ENCODE results near the gene SCFD2. TPM values are rescaled to one million over a fixed set of nuclear protein-coding genes. Genes with fewer than 3 reads are reported as not detected.
A peak's percentile ranks its signal among the peaks of the same experiment; 100 is the strongest.

Gene SCFD2
- total RNA-seq, 1 experiment from 2014 or later = 18.3 TPM

DNA sequence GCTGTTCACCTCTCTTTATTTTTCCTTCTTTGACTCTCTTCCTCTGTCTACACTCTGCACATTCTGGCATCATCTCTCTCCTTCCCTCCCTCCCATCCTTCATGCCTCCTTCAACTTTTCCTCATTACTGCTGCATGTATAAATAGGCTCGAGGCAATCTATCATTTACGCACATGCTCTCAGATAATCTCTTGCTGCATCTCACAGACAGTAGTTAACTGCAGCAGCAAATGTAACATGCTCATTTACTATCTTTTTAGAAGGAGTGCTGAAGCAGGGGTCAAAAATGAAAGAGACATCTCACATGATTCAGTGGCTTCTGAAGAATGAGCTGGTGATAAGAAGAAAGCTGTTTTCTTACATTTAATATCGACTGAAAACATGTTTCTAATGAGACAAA is 376.0 kb downstream of the SCFD2 start:
- no peak for DNase-seq (ENCODE audit: low read depth)

DNA sequence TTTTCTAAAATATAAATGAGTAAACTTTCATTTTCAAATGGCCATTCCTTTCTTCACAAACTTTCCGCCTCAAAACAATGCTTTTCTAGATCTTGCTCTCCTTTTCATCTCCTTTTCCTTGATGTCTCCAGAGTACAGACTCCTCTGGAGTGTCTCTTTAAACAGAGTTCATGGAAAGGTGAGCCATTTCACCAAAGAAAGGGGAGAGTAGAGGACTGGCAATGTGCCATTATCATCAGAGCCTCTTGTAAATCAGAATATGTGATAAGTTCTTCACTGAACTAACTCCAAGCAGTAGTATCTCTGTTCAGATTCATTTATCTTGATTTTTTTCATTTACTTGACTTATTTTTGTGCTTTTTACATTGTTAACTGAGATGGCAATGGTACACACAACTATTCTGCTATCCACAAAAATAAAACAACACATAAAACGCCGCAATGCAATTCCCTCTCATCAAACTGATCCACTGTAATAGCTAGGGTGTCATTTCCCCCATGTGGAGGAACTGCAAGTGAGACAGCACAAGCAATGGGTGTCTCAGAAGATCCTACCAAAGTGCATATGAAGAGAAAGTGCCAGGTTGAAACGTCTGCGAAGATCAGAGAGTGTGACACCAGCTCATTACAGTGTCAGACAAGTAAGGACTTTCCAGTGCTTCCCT is 378.3 kb downstream of the SCFD2 start:
- no peak for DNase-seq (ENCODE audit: low read depth)

DNA sequence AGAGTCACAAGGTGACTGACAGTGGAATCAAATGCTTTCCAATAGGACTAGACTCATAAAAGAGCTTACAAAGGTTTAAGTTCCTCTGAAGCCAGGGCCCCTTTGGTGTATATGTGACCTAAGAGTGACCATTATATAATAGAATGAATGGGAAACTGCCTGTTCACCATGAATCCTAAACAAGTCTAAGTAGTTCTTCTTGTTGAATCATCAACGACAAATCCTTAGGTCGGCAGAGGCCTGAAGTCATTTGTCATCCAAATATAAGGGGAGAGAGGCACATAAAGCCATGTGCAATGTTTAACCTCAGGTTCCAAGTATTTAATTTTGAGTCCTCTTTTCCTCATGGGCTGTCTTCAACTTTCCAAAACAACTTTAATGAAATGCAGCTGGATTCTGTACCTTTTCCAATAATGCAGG is 381.4 kb downstream of the SCFD2 start:
- peak; percentile 15 for DNase-seq (ENCODE audit: low read depth)

DNA sequence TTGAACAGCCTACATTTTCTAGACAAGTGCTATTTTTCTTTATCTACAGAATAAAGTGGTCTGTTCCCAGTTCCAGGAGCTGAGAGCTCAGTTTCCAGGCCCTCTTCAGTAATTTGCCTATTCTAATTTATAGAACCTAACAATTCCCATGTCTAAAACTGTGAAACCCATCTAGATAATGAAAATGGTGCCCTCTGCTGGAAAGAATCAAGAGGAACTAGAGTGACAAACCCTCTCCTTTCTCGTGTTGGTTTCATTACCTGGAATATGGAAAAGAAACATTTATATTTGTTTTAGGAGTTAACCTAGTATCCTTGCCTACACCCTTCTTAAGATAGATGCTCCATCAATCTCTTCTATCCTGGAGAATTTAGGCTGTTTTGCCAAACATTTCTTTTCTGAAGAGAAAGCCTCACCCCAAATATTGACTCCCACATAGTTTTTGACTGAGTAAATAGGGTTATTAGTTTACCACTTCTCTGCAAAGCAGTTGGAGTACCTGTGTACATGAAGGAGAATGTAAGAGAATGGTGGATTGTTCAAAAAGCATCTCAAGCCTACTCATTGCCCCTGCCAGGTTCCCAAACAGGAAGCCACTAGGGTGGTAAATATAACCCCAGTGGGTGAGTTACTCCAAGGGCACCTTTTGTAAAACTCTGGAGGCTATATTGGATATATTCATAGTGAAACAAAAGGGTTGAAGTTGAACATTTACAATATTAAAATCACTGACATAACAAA is 382.1 kb downstream of the SCFD2 start:
- DNase-seq (ENCODE audit: low read depth) = peak; percentile 58

DNA sequence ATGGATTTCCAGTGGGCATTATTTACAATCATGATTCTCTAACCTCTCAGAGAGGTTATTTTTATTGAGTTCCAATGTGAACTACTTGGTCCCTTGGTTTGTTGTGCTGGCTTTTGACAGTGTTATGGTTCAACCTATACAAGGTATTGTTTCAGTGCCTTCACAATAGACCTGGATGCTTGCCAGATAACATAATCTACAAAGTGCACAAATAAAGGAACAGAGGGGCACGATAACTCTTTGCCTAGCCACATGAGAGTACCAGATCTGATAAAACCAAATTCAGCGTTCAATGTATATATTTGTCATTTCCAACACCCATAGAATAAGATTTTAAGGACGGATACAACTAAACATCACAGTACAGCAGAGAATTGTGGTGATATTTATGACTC is 382.9 kb downstream of the SCFD2 start:
- no peak for DNase-seq (ENCODE audit: low read depth)

DNA sequence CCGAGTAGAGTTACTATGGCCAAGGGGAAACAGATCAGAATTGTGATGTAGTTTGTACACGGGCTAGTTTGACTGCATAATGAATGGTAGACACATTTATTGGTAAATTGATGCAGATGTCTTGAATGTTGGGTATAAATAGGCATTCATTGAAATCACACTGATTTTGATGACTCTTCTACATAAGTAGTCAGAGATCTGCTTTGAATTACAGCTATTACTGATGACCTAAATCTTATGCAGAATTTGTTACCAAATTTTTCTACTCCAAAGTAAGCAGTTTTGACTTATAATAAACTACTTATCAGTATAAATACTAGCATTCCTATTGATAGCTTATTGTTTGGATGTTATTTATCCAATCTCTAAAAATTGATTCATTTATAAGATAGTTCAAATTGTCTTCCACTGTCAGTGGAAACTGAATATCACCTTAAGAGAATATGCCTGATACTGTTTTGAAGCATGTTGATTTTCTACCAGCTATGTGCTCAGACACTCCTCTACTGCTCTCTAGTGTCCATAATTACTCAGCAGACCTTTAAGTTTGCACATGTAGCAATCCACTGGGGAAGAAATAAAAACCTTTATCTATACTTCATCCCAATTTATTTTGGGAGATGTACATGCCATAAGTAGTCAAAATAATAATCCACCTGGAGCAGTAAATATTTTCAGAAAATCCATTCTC is 383.5 kb downstream of the SCFD2 start:
- peak; percentile 24 for DNase-seq (ENCODE audit: low read depth)

DNA sequence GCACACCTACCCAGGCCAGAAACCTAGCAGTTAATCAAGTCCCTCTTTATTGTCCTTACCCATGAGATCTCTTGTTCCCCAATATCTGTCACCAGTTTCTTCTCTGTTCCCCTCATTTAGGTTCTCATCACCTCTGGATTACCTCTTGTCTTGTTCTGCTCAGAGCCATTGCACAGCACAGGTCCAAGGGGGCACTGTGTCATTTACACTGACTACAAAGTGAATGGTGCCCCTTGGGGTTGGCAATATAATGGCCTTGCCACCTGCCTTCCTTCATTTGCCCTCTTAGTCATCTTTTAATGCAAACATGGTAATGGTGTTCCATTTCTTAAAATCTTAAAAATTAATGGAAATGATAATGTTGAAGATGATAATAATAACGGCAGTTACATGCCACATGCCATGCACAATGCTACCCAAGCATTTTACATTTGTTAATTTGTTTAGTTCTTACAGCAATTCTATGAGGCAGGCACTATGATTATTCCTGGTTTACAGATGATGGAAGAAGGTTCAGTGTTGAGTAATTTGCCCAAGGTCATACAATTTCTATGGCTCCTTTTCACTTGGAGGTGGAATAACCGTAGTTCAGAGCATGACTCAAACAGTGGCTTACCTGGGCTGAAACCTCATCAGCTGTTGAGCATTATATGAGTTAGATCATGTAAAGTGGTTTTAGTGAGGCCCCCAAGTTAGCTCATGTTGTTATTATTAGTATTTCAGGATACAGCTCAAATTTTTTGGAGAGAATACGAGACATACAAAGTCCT is 385.9 kb downstream of the SCFD2 start:
- no peak for DNase-seq (ENCODE audit: low read depth)

DNA sequence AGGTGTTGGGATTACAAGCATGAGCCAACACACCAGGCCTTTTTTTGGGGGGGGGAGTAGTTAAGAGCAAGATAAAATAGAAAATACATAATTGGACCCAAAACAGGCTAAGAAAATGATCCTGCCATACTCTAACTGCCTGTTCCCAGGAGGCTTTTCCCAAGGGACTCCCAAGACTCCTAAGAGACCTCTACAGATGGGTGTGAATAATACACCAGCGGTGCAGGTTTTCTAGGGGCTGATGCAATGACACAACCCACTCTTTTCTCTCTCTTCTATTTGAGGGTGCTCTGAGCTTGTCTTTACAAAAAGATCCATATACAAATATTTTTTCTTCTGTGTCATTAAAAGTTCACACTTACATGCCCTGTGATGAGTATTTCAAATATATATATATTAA is 386.8 kb downstream of the SCFD2 start:
- no peak for DNase-seq (ENCODE audit: low read depth)

DNA sequence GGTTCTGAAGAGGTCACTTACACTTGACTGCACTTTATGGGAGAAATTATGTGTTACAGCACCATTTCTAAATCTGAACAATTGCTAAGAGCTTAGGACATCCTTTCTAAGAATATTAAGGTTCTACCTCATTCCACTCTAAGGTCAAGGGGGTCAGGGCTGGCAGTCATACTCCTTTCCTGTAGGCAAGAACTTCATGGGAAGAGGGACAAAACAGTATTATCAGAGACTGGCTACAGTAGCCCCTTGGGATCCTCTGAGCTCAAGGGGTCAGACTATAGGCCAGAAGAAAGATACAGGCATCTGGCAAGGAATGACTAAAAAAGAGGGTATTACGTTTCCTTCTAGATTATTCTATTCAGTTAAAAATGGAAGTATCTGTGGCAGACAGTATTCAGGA is 388.6 kb downstream of the SCFD2 start:
- DNase-seq (ENCODE audit: low read depth) = no peak

DNA sequence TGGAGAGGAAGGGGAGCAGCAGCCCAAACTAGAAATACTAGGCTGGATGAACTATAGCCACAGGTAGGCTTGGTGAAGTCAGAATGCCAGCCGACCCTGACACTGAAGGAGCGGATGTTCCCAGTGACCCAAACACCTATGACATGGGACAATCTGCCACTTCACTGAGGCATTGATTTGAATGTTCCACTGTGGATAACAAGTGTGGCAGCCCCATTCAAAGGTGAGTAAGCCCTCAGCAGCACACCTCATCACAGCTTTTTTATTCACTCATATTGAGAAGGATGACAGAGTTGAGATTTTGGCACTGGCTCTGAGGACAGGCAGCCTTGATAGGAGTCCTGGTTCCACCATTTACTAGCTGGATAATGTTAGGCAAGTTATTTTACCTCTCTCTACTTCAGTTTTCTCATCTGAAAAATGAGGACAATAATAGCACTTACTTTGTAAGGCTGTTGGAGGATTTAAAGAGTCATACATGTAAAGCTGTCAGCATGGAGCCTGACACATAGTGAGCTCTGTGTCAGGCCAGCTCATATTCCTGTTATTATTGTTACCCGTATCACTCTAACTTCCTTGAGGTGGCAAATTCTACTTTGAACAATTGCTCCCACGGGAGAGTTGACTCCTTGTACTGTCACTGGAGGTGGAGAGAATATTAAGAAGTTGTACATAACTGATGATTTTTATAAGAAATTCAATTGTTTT is 389.2 kb downstream of the SCFD2 start:
- no peak for DNase-seq (ENCODE audit: low read depth)

DNA sequence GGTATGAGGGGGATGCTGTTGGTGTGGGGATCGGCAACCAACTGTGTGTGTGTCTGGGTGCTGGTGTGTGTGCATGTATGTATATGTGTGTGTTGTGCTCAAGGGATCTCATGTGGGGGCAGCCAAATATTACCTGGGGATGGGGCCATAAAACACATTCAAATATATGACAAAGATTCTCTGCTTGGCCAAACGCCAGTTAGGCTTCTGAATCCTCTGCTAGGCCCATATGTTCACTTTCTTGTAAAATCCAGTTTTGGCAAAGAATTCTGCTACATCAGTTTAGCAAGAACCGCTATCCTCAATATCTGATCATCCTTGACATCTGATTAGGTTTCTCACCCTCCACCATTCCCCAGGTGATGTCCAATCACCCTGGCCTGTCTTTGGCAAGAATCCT is 397.2 kb downstream of the SCFD2 start:
- no peak for DNase-seq (ENCODE audit: low read depth)

DNA sequence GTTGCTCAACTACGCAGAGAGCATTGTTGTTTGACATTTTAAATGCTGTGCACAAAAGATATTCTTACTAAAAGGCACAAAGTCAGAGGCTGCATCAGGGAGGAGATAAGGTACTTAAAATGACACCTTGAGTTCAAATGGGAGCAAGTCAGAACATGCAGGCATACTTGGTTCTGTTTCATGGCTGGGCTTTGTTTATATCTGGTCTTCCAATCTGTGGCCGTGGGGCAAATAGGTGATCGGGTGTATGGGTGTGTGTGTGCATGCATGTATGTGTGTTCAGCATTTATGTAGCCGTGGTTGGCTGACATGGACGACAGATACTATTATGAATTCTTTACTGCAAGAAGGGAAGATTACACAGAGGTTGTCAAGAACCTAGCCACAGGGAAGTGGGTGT is 397.6 kb downstream of the SCFD2 start:
- no peak for DNase-seq (ENCODE audit: low read depth)

DNA sequence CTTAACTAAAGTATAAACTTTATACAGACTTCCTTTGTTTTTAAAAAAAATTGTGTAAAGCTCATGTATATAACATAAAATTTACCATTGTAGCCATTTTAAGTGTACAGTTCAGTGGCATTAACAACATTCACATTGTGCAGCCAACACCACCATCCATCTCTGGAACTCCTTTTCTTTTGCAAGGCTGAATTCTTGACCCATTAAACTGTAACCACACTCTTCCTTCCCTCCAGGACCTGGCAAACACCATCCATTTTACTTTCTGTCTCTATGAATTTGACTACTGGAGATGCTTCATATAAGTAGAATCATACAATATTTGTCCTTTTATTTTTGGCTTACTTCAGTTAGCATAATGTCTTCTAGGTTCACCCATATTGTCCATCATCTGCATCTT is 399.1 kb downstream of the SCFD2 start:
- DNase-seq (ENCODE audit: low read depth) = no peak

DNA sequence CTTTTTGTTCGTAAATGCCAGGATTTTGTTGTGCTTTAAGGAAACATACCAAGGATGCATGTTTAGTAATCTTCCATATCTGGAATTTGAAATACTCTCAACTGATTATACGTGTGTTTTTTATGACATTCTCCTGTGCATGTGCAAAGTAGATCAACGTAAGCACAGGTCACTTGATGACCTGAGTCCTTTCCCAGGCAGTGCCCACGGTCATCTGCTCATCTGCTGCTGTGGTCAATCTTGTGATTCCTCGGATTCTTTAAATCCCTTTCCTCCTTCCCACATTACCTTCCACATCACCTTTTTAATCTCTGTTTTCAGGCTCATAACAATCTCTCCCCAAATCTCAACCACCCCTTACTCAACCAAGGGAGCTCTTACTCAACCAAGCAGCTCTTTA is 399.7 kb downstream of the SCFD2 start:
- no peak for DNase-seq (ENCODE audit: low read depth)

DNA sequence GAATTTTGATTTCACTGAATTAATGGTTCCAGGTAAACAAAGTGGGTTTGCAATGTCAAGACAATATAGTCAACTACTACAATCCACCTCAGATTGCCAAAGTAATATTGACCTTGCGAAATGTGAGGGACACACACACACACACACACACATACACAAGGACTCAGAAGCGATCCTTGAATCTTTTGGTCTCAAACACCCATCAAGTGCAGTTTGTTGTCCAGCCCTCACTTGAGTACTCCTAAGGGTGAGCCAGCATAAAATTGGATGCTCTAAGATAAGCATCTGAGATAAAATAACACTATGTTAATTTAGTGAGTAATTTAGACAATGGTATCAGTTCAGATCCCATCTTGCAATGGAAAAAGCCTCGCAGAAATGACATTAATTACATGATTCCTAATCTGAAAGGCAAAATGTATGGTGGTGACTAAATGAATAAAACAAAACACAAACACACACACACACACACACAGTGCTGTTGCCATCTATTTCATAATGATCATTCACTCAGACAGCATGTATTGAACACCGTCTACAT is 401.2 kb downstream of the SCFD2 start:
- no peak for DNase-seq (ENCODE audit: low read depth)

DNA sequence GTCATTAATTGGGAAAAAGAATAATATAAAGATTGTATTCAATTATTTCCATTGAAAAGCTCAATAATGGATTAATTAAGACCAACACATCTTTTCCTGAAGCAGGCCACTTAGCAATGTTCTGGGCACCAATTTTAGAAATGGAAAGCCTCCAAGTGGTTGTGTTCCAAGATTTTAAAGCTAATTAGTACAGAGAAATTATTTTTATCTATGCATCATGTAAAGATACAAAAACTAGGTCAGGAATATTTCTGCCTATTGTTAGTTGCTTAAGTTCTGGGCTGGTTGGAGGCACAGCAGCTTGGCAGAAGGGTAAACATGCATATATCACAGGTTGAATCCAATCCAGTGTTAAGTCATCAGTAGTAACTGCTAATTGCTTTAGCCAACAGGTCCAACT is 401.9 kb downstream of the SCFD2 start:
- DNase-seq (ENCODE audit: low read depth) = no peak

DNA sequence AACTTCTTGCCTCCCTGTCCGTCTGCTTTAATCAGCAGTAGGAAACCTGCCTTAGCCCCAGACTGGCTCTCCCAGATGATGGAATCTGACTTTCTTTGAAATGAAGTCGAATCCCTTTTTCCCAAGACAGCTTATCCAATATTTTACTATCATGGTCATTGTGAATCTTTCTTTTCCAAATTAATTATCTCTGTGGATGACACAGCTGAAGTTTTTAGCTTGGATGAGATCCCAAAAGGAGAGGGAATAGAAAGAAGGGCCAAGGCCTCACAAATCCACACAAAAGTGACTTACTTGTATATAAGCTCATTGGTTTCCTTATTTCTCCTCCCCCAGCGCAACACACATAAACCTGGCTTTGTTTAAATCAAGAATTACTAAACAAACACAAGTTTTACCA is 403.1 kb downstream of the SCFD2 start:
- DNase-seq (ENCODE audit: low read depth) = no peak

DNA sequence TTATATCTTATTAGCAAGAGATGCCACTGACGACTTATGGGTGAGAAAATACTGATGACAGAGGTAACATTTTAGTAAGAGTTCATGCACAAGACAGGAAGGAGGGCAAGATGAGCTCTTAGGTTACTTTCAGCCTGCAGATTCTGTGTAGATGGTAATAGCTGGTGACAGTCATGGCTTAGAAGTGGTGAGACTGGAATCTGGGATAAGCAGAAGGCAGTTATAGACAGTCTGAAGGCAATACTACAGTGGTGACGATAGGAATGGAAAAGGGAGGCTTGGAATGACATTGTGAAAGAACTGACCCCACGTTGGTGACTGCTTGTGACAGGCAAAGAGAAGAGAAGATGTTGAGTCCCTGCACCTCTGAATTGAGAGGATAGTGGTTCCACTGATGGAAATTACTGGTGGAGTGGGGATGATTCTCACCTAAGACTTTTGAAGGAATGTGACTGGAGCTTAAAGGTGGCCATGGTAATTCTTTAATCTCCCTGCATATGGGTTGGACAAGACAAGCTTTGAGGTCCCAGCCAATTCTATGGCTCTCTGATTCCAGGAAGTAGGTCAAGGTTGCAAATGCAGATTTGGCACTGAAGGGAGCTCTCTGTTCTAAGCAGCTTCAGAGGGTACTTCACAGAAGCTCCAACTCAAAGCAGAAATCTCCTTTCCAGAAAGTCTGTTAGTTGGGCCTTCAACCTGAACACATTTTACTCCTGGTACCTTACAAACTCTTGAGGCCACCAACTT is 404.0 kb downstream of the SCFD2 start:
- DNase-seq (ENCODE audit: low read depth) = no peak

DNA sequence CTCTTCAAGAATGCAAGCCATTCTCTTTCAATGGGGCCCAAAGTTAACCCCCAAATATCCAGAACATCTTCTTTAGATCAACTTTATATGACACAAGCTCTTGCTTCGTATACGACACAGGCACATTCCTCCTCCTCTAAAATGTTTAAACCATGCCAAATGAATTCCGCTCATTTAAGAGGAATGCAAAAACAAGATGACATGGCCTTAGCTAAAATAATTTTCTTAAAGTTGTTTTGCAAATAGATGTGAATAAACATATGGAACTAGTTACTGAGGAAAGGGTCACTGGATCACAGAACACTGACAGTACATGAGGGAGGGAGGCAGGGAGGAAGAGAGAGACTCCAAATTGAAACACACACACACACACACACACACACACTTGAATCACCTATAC is 406.3 kb downstream of the SCFD2 start:
- no peak for DNase-seq (ENCODE audit: low read depth)

DNA sequence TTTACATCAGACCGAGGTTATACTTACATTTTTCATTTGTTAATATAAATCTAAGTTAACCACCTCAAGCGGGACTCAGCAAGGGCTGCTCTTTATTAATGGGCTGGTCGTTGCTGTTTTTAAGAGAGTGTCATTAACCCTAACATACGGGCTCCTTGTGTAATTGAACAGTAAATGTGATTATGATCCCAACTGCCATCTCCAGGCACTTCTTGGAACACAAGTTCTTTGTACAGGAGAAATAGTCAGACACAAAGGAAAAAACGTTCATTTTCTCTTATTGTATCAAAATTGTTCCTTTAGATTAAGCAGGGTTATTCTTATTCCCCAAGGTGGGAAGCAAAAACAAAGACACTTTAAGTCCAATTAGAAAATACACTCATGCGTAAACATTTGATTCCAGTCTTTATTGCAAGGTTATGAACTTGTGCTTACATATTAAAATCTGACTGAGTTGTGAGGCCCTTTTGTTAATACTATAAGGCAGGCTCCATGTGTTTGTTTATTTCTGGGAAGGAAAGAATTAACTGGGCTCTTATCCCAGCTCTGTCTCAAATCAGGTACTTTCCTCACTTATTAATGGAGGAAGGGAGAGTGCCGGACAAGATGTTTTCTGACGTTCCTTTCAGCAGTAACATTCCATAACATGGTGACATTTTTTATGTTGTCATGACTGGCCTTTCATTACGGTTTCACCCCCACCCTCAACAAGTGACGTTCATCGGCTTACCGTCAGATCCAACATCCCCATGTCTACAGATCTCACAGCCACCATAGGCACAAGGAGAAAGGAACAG is 407.8 kb downstream of the SCFD2 start:
- no peak for DNase-seq (ENCODE audit: low read depth)
